ENCODE data around the gene CD28.
"Not testable (repeated sequence)": the region's sequence is repeated elsewhere in the genome, so short reads cannot be mapped to it uniquely, and the experiment has no call there.

Gene CD28

GRCh38 chr2:203763241-203763937 is 57.0 kb downstream of the CD28 start:
- TF ChIP-seq CTCF (IDR thresholded peaks at IDR 0.05; ENCODE audit: insufficient read depth, low read length, missing control alignments), result no peak
- no peak for DNase-seq (ENCODE audit: low read depth, low spot score)
- H3K4me3 ChIP-seq (ENCODE audit: low read depth, low read length), result no peak overlapping the region
- POLR2A ChIA-PET, result no interaction called here
- CTCF ChIA-PET, result interaction anchor here (6.0 kb wide), 1 partner anchor 19 kb away, joined by 25 read pairs; no protein-coding TSS in a partner anchor

GRCh38 chr2:203763938-203764664 is 57.7 kb downstream of the CD28 start:
- ChIA-PET CTCF (interaction anchor here (1.0 to 6.0 kb wide), 2 partner anchors 14 to 18 kb away, joined by 3 to 25 read pairs; no protein-coding TSS in a partner anchor), POLR2A (no interaction called here)
- DNase-seq (ENCODE audit: low read depth, low spot score), result no peak
- H3K4me3 ChIP-seq (ENCODE audit: low read depth, low read length), result no peak overlapping the region
- TF ChIP-seq CTCF (IDR thresholded peaks at IDR 0.05; ENCODE audit: insufficient read depth, low read length, missing control alignments), result no peak

- POLR2A ChIA-PET, result no interaction called here
- no peak for TF ChIP-seq CTCF (IDR thresholded peaks at IDR 0.05; ENCODE audit: insufficient read depth, low read length, missing control alignments)
- CTCF ChIA-PET, result interaction anchor here (1.3 kb wide), 1 partner anchor 9 kb away, joined by 6 read pairs; no protein-coding TSS in a partner anchor
- DNase-seq (ENCODE audit: low read depth, low spot score), result no peak
- no peak overlapping the region for H3K4me3 ChIP-seq (ENCODE audit: low read depth, low read length)
Observed at GRCh38 chr2:203772456-203773165, 66.2 kb downstream of the CD28 start.

- CTCF ChIA-PET, result interaction anchor here (1.0 to 1.3 kb wide), 3 partner anchors 9 to 25 kb away, joined by 3 to 6 read pairs (median 3); no protein-coding TSS in a partner anchor
- TF ChIP-seq CTCF (IDR thresholded peaks at IDR 0.05; ENCODE audit: insufficient read depth, low read length, missing control alignments), result no peak
- no peak overlapping the region for H3K4me3 ChIP-seq (ENCODE audit: low read depth, low read length)
- POLR2A ChIA-PET, result no interaction called here
- DNase-seq (ENCODE audit: low read depth, low spot score), result no peak
Observed at GRCh38 chr2:203774760-203775159, 68.3 kb downstream of the CD28 start.

GRCh38 chr2:203775684-203776083 is 69.2 kb downstream of the CD28 start:
- no peak overlapping the region for H3K4me3 ChIP-seq (ENCODE audit: low read depth, low read length)
- ChIA-PET POLR2A (no interaction called here), CTCF (interaction anchor here (1.0 to 1.1 kb wide), 2 partner anchors 8 to 26 kb away, joined by 3 to 6 read pairs; no protein-coding TSS in a partner anchor)
- no peak for TF ChIP-seq CTCF (IDR thresholded peaks at IDR 0.05; ENCODE audit: insufficient read depth, low read length, missing control alignments)
- no peak for DNase-seq (ENCODE audit: low read depth, low spot score)

- ChIA-PET POLR2A (no interaction called here), CTCF (no interaction called here)
- no peak for DNase-seq (ENCODE audit: low read depth, low spot score)
- no peak overlapping the region for H3K4me3 ChIP-seq (ENCODE audit: low read depth, low read length)
- TF ChIP-seq CTCF (IDR thresholded peaks at IDR 0.05; ENCODE audit: insufficient read depth, low read length, missing control alignments), result no peak
Observed at GRCh38 chr2:203777030-203777429, 70.6 kb downstream of the CD28 start.

- CTCF ChIA-PET, result interaction anchor here (0.9 to 1.2 kb wide), 2 partner anchors 14 to 30 kb away, joined by 3 read pairs; no protein-coding TSS in a partner anchor
- DNase-seq (ENCODE audit: low read depth, low spot score); POLR2A ChIA-PET; H3K4me3 ChIP-seq (ENCODE audit: low read depth, low read length): not testable (repeated sequence)
Observed at GRCh38 chr2:203779477-203780073, 73.1 kb downstream of the CD28 start.
